PC-9 (cell line): ENCODE results near the gene SEMA6B. TPM values are rescaled to one million over a fixed set of nuclear protein-coding genes. Genes with fewer than 3 reads are reported as not detected.

Experiments used
- BruUV-seq: library from RNA; stranded (reverse); fragments of 400-500 nt; replicated peaks from 2 replicates; lab custom pipeline; 2021; lab: Mats Ljungman, UMichigan
- CTCF ChIA-PET: fragments of 300-600 bp; sonication (Branson Sonifier 250); formaldehyde crosslinking; loops from one replicate; lab custom pipeline; 2022; ENCODE audit warnings: antibody characterized with exemption; lab: Charles Lee
- POLR2A ChIA-PET: fragments of 300-600 bp; sonication (Branson Sonifier 250); formaldehyde crosslinking; loops from one replicate; lab custom pipeline; 2022; ENCODE audit warnings: antibody characterized with exemption; ENCODE audit not compliant: unreplicated experiment; lab: Charles Lee
- DNase-seq, 2 experiments: peaks; one replicate each; pipeline versions ENCODE4 v3.0.0 to v3.0.0-alpha.2; 2015 to 2022; ENCODE audit warnings: mixed read lengths in 1 of 2
- H2AFZ ChIP-seq: fragments of 200-600 bp; sonication (generic); 2 replicates; pipeline ENCODE4 v1.8.1; 2017; ENCODE audit warnings: antibody characterized with exemption
- H3F3A ChIP-seq: fragments of 200-600 bp; sonication (generic); 2 replicates; pipeline ENCODE4 v1.8.1; 2017; ENCODE audit warnings: antibody characterized with exemption, mild to moderate bottlenecking, low read depth; ENCODE audit not compliant: insufficient read depth
- H3K27ac ChIP-seq: fragments of 200-600 bp; sonication (generic); 2 replicates; pipeline ENCODE4 v1.6.1; 2016; ENCODE audit warnings: mixed run types
- H3K27me3 ChIP-seq: fragments of 200-600 bp; sonication (generic); 2 replicates; pipeline ENCODE4 v1.6.1; 2016; ENCODE audit warnings: low read depth, mixed run types; ENCODE audit not compliant: insufficient read depth
- H3K36me3 ChIP-seq: fragments of 200-600 bp; sonication (generic); 2 replicates; pipeline ENCODE4 v1.6.1; 2016; ENCODE audit warnings: low read depth, mixed run types
- H3K4me1 ChIP-seq: fragments of 200-600 bp; sonication (generic); replicated peaks from 2 replicates; pipeline ENCODE4 v1.6.1; 2016; ENCODE audit warnings: mixed run types; ENCODE audit not compliant: insufficient read depth
- H3K4me2 ChIP-seq: fragments of 200-600 bp; sonication (generic); 2 replicates; pipeline ENCODE4 v1.6.1; 2017; ENCODE audit warnings: mixed run types
- H3K4me3 ChIP-seq: fragments of 200-600 bp; sonication (generic); 2 replicates; pipeline ENCODE4 v1.6.1; 2016; ENCODE audit warnings: mixed run types
- H3K79me2 ChIP-seq: fragments of 200-600 bp; sonication (generic); 2 replicates; pipeline ENCODE4 v1.6.1; 2017; ENCODE audit warnings: low read depth, mixed run types
- H3K9me2 ChIP-seq: fragments of 200-600 bp; sonication (generic); 2 replicates; pipeline ENCODE4 v1.8.1; 2017; ENCODE audit warnings: mild to moderate bottlenecking; ENCODE audit not compliant: insufficient read depth
- H3K9me3 ChIP-seq: fragments of 200-600 bp; sonication (generic); 2 replicates; pipeline ENCODE4 v1.8.1; 2016; ENCODE audit warnings: low read depth; ENCODE audit not compliant: insufficient read depth
- H4K20me1 ChIP-seq: fragments of 200-600 bp; sonication (generic); 2 replicates; pipeline ENCODE4 v1.8.1; 2017; ENCODE audit not compliant: insufficient read depth
- EZH2 ChIP-seq: fragments of 200-600 bp; sonication (generic); IDR thresholded peaks from 2 replicates; pipeline ENCODE4 v1.8.0; 2017; ENCODE audit warnings: antibody characterized with exemption, low read depth
- intact Hi-C: fragments of 100-400 bp; cut with micrococcal nuclease; formaldehyde crosslinking; loops from one replicate; pipeline ENCODE4 v1.10.0; 2022; ENCODE audit not compliant: unreplicated experiment
- total RNA-seq: library from RNA; stranded (reverse); gene quantifications from 2 replicates; pipeline ENCODE4 v1.2.3, GENCODE V29; 2021
- TF ChIP-seq, protein P1 (sequence below): fragments of 200-600 bp; sonication (generic); conservative IDR thresholded peaks from 2 replicates; pipeline ENCODE4 v1.6.1; 2017; ENCODE audit warnings: mixed run types, antibody characterized with exemption, mild to moderate bottlenecking, moderate library complexity

Gene SEMA6B
- total RNA-seq, 1 experiment from 2014 or later, result 3.3 TPM

- no TSS peak for BruUV-seq
- Histone ChIP-seq H3K4me3 (no peak overlapping the region), H2AFZ (no peak overlapping the region), H3F3A (no peaks in the 10 kb centered on the region), H3K27me3 (no peaks in the 10 kb centered on the region), H3K27ac (no peak overlapping the region), H3K4me1 (no peaks in the 10 kb centered on the region), H3K9me2 (no peaks in the 10 kb centered on the region), H3K4me2 (no peak overlapping the region), H3K9me3 (no peaks in the 10 kb centered on the region), H3K36me3 (no peaks in the 10 kb centered on the region), H3K79me2 (no peaks in the 10 kb centered on the region), H4K20me1 (no peaks in the 10 kb centered on the region)
- no peak for DNase-seq
- CTCF ChIA-PET, result no interaction called here
- POLR2A ChIA-PET, result no interaction called here
- TF ChIP-seq EZH2, result no peak
- TF ChIP-seq, protein P1, sequence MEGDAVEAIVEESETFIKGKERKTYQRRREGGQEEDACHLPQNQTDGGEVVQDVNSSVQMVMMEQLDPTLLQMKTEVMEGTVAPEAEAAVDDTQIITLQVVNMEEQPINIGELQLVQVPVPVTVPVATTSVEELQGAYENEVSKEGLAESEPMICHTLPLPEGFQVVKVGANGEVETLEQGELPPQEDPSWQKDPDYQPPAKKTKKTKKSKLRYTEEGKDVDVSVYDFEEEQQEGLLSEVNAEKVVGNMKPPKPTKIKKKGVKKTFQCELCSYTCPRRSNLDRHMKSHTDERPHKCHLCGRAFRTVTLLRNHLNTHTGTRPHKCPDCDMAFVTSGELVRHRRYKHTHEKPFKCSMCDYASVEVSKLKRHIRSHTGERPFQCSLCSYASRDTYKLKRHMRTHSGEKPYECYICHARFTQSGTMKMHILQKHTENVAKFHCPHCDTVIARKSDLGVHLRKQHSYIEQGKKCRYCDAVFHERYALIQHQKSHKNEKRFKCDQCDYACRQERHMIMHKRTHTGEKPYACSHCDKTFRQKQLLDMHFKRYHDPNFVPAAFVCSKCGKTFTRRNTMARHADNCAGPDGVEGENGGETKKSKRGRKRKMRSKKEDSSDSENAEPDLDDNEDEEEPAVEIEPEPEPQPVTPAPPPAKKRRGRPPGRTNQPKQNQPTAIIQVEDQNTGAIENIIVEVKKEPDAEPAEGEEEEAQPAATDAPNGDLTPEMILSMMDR, result no peak
- intact Hi-C loops, result no loop called here
These were observed 51.7 kb downstream of the SEMA6B start for GRCh38 chr19:4507804-4508203.

GRCh38 chr19:4507150-4507452 is 52.4 kb downstream of the SEMA6B start:
- DNase-seq, result no peak

GRCh38 chr19:4506449-4507149 is 52.9 kb downstream of the SEMA6B start:
- Histone ChIP-seq H3K4me2 (no peak overlapping the region), H3K27ac (no peak overlapping the region), H4K20me1 (no peaks in the 10 kb centered on the region), H2AFZ (no peak overlapping the region), H3K9me3 (no peaks in the 10 kb centered on the region), H3K4me3 (no peak overlapping the region), H3K4me1 (no peaks in the 10 kb centered on the region), H3K27me3 (no peaks in the 10 kb centered on the region), H3F3A (no peaks in the 10 kb centered on the region), H3K79me2 (no peaks in the 10 kb centered on the region), H3K9me2 (no peaks in the 10 kb centered on the region), H3K36me3 (no peaks in the 10 kb centered on the region)
- CTCF ChIA-PET, result no interaction called here
- no peak for DNase-seq
- TF ChIP-seq, protein P1, result no peak
- TF ChIP-seq EZH2, result no peak
- no TSS peak for BruUV-seq
- POLR2A ChIA-PET, result no interaction called here
- intact Hi-C loops, result no loop called here

More at GRCh38 chr19:4507150-4507452, 52.4 kb downstream of the SEMA6B start:
- Histone ChIP-seq H3F3A (no peaks in the 10 kb centered on the region), H3K27me3 (no peaks in the 10 kb centered on the region), H3K4me3 (no peak overlapping the region), H3K36me3 (no peaks in the 10 kb centered on the region), H3K27ac (no peak overlapping the region), H3K9me2 (no peaks in the 10 kb centered on the region), H3K79me2 (no peaks in the 10 kb centered on the region), H3K4me2 (no peak overlapping the region), H4K20me1 (no peaks in the 10 kb centered on the region), H3K9me3 (no peaks in the 10 kb centered on the region), H2AFZ (no peak overlapping the region), H3K4me1 (no peaks in the 10 kb centered on the region)
- CTCF ChIA-PET, result no interaction called here
- intact Hi-C loops, result no loop called here
- POLR2A ChIA-PET, result no interaction called here
- BruUV-seq, result no TSS peak
- TF ChIP-seq, protein P1, result no peak
- no peak for TF ChIP-seq EZH2
